CD4-positive, alpha-beta T cell (primary cell): ENCODE data around the gene CHPT1. TPM values are rescaled to one million over a fixed set of nuclear protein-coding genes. Genes with fewer than 3 reads are reported as not detected.
"Not testable (repeated sequence)": the region's sequence is repeated elsewhere in the genome, so short reads cannot be mapped to it uniquely, and the experiment has no call there.

Experiments
- ATAC-seq: fragments of 200-7000 bp; cut with Tn5 transposase; one replicate; pipeline ENCODE4 v1.10.0; 2022; ENCODE audit warnings: mild to moderate bottlenecking; ENCODE audit not compliant: poor library complexity
- CTCF ChIA-PET: fragments of 350-600 bp; sonication (Branson Sonifier 250); formaldehyde crosslinking; loops from one replicate; lab custom pipeline; 2021; ENCODE audit warnings: antibody characterized with exemption, inconsistent platforms; lab: Charles Lee
- POLR2A ChIA-PET: fragments of 350-600 bp; sonication (Branson Sonifier 250); formaldehyde crosslinking; loops from one replicate; lab custom pipeline; 2021; ENCODE audit warnings: antibody characterized with exemption, inconsistent platforms; lab: Charles Lee
- DNase-seq, 14 experiments: peaks; one replicate each; pipeline ENCODE4 v3.0.0-alpha.2; 2013 to 2020; ENCODE audit warnings: mixed read lengths in 2 of 14
- H3K27ac ChIP-seq, 2 donors: one replicate each; pipeline versions ENCODE4 v1.5.1 to v1.7.0; 2013; ENCODE audit warnings: low read length in 2 of 2, low read depth in 1 of 2, mild to moderate bottlenecking in 1 of 2
- H3K27me3 ChIP-seq, 2 experiments: 1 replicate in 1 of 2; 2 replicates in 1 of 2; pipeline versions ENCODE4 v1.6.1 to v1.7.0; 2013; ENCODE audit warnings: low read length in 2 of 2, control low read depth in 1 of 2, mild to moderate bottlenecking in 1 of 2, moderate library complexity in 1 of 2; ENCODE audit not compliant: insufficient read depth in 2 of 2, control insufficient read depth in 1 of 2
- H3K36me3 ChIP-seq: one replicate; pipeline ENCODE4 v1.6.1; 2013; ENCODE audit warnings: low read length, control low read depth; ENCODE audit not compliant: insufficient read depth
- H3K4me1 ChIP-seq: one replicate; pipeline ENCODE4 v1.6.1; 2013; ENCODE audit warnings: low read length, control low read depth; ENCODE audit not compliant: insufficient read depth
- H3K4me3 ChIP-seq: one replicate; pipeline ENCODE4 v1.5.1; 2013; ENCODE audit warnings: mild to moderate bottlenecking, low read length, moderate library complexity
- H3K9me3 ChIP-seq, 2 experiments: 1 replicate in 1 of 2; 2 replicates in 1 of 2; pipeline versions ENCODE4 v1.6.1 to v1.7.0; 2013; ENCODE audit warnings: low read length in 2 of 2, mild to moderate bottlenecking in 2 of 2, control low read depth in 1 of 2, moderate library complexity in 1 of 2; ENCODE audit not compliant: control insufficient read depth in 1 of 2, insufficient read depth in 1 of 2
- H3K27ac Mint-ChIP-seq: one replicate; pipeline ENCODE4 v1.8.0; 2020; ENCODE audit warnings: mixed read lengths
- H3K27me3 Mint-ChIP-seq: one replicate; pipeline ENCODE4 v1.8.0; 2021; ENCODE audit warnings: mixed read lengths
- H3K36me3 Mint-ChIP-seq: one replicate; pipeline ENCODE4 v1.8.0; 2021; ENCODE audit warnings: low read depth, mixed read lengths
- H3K4me1 Mint-ChIP-seq: one replicate; pipeline ENCODE4 v1.8.0; 2021; ENCODE audit warnings: low read depth, mixed read lengths
- H3K4me3 Mint-ChIP-seq: one replicate; pipeline ENCODE4 v1.8.0; 2020; ENCODE audit warnings: mild to moderate bottlenecking, mixed read lengths
- H3K9me3 Mint-ChIP-seq: one replicate; pipeline ENCODE4 v1.8.0; 2020; ENCODE audit warnings: mixed read lengths
- intact Hi-C, 2 experiments: fragments of 100-400 bp; cut with DNase I in 1 of 2; cut with micrococcal nuclease in 1 of 2; formaldehyde crosslinking; loops; one replicate each; pipeline versions ENCODE4 v1.15.1 to v1.9.0; 2023 to 2025; cut with DNase I, micrococcal nuclease
- total RNA-seq, 174 experiments: library from RNA in 2 of 174; stranded (reverse) in 2 of 174; gene quantifications; one replicate each; pipeline ENCODE4 v1.2.3 and lab custom pipeline; 2021 to 2026
- TF ChIP-seq, protein P1 (sequence below): fragments of 200-600 bp; IDR thresholded peaks from one replicate; pipeline ENCODE4 v1.8.0; 2022; ENCODE audit warnings: antibody characterized with exemption, mild to moderate bottlenecking

CHPT1 gene
- total RNA-seq, 2 experiments from 2014 or later: 10.8 to 11.9 TPM

DNA sequence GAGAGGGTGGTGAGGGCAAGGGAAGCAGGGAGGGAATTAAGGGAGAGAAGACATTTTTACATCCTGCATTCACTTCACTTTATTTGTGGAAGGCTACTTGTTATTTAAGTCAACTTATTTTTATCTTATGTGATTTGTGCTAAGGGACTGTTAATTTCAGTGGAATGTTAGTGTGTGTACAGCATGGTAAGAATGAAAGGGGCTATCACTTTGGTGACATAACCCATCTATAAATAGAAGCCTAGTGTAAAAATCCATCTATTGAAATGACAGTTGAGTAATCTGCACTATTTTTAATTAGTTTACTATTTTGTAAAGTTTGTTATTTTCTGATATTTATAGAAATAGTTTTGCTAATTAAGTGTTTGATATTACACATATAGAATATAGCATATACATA, 16.8 kb upstream of the CHPT1 start:
- no peaks in the 10 kb centered on the region for H3K27me3 ChIP-seq
- intact Hi-C loops: no loop called here
- ATAC-seq (no peak), DNase-seq (no peak)
- H3K27ac Mint-ChIP-seq: no peak overlapping the region
- no peak overlapping the region for H3K4me3 Mint-ChIP-seq
- no peaks in the 10 kb centered on the region for H3K4me1 Mint-ChIP-seq
- no peaks in the 10 kb centered on the region for H3K36me3 Mint-ChIP-seq
- ChIA-PET CTCF (no interaction called here), POLR2A (no interaction called here)
- no peak overlapping the region for H3K4me3 ChIP-seq
- H3K36me3 ChIP-seq: no peaks in the 10 kb centered on the region
- no peaks in the 10 kb centered on the region for H3K4me1 ChIP-seq
- TF ChIP-seq, protein P1, sequence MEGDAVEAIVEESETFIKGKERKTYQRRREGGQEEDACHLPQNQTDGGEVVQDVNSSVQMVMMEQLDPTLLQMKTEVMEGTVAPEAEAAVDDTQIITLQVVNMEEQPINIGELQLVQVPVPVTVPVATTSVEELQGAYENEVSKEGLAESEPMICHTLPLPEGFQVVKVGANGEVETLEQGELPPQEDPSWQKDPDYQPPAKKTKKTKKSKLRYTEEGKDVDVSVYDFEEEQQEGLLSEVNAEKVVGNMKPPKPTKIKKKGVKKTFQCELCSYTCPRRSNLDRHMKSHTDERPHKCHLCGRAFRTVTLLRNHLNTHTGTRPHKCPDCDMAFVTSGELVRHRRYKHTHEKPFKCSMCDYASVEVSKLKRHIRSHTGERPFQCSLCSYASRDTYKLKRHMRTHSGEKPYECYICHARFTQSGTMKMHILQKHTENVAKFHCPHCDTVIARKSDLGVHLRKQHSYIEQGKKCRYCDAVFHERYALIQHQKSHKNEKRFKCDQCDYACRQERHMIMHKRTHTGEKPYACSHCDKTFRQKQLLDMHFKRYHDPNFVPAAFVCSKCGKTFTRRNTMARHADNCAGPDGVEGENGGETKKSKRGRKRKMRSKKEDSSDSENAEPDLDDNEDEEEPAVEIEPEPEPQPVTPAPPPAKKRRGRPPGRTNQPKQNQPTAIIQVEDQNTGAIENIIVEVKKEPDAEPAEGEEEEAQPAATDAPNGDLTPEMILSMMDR: no peak
- no peaks in the 10 kb centered on the region for H3K27me3 Mint-ChIP-seq
- no peaks in the 10 kb centered on the region for H3K9me3 Mint-ChIP-seq
- no peak overlapping the region for H3K27ac ChIP-seq
- H3K9me3 ChIP-seq: no peaks in the 10 kb centered on the region

DNA sequence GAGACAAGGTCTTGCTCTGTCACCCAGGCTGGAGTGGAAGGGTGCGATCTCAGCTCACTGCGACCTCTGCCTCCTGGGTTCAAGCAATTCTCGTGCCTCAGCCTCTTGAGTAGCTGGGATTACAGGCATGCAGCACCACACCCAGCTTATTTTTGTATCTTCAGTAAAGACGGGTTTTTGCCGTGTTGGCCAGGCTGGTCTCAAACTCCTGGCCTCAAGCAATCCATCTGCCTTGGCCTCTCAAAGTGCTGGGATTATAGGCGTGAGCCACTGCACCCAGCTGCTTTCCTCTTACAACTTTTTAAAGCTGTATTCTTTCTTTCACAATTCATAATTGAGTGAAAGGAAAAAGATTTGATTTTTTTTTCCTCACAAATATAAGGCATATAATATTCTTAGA, 15.8 kb upstream of the CHPT1 start:
- ATAC-seq, H3K27me3 Mint-ChIP-seq, H3K27ac ChIP-seq, H3K27ac Mint-ChIP-seq, H3K27me3 ChIP-seq, intact Hi-C loops, H3K36me3 Mint-ChIP-seq, H3K4me3 Mint-ChIP-seq, H3K4me3 ChIP-seq, POLR2A ChIA-PET, H3K9me3 Mint-ChIP-seq, CTCF ChIA-PET, H3K4me1 ChIP-seq, H3K36me3 ChIP-seq, DNase-seq, H3K9me3 ChIP-seq, H3K4me1 Mint-ChIP-seq: not testable (repeated sequence)

DNA sequence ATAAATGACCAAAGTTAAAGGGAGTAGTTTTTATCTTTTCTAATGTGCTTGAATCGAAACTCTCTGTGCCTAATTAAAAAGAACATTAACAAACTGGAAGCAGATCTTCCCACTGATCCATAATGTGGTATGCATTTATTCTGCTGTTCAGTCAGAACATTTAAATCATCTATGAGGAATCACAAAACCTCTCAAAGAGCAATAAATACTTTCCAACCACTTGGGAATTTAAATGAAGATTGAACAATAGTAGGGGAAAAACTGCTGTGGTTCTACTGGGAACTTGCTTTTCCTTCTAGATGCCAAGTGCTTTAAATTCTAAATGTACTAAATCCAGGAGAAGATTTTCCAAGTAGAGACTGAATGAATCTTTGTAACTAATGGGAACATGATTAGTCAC, 12.3 kb upstream of the CHPT1 start:
- POLR2A ChIA-PET: no interaction called here
- TF ChIP-seq, protein P1: no peak
- ATAC-seq (no peak), DNase-seq (no peak)
- H3K27ac ChIP-seq: no peak overlapping the region
- H3K9me3 Mint-ChIP-seq: no peaks in the 10 kb centered on the region
- H3K9me3 ChIP-seq: no peaks in the 10 kb centered on the region
- H3K27me3 ChIP-seq: no peaks in the 10 kb centered on the region
- H3K4me1 ChIP-seq: no peaks in the 10 kb centered on the region
- H3K36me3 ChIP-seq: no peaks in the 10 kb centered on the region
- CTCF ChIA-PET: no interaction called here
- no peaks in the 10 kb centered on the region for H3K36me3 Mint-ChIP-seq
- no peaks in the 10 kb centered on the region for H3K4me1 Mint-ChIP-seq
- H3K4me3 ChIP-seq: no peak overlapping the region
- intact Hi-C loops: no loop called here
- no peak overlapping the region for H3K27ac Mint-ChIP-seq
- no peak overlapping the region for H3K4me3 Mint-ChIP-seq
- H3K27me3 Mint-ChIP-seq: no peaks in the 10 kb centered on the region

DNA sequence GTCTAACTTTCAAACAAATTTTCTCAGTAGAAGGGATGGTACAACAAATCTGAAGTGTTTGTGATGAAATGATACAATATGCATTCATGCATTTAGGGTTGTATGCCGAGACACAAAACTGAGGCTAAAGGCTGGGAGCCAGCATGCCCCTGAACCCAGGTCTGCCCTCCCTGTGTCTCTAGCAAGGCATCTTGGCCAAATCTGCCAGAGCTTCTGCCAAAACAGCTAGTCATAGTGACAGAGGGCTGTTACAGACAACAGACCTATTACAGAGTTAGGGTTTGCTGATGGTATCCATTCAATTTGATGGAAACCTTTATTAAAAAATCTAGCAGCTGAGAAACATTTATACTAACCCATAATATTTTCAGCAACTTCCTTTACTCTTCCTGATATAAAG, 11.3 kb upstream of the CHPT1 start:
- intact Hi-C loops: loop anchor here in 1 of 2 experiments (1.0 kb wide), 1 partner anchor 20 kb away; no protein-coding TSS in a partner anchor
- H3K4me1 Mint-ChIP-seq: no peaks in the 10 kb centered on the region
- POLR2A ChIA-PET: no interaction called here
- no peaks in the 10 kb centered on the region for H3K27me3 ChIP-seq
- TF ChIP-seq, protein P1: no peak
- H3K27ac Mint-ChIP-seq: no peak overlapping the region
- H3K36me3 ChIP-seq: no peaks in the 10 kb centered on the region
- no peaks in the 10 kb centered on the region for H3K36me3 Mint-ChIP-seq
- CTCF ChIA-PET: no interaction called here
- H3K9me3 Mint-ChIP-seq: no peaks in the 10 kb centered on the region
- ATAC-seq: no peak
- no peaks in the 10 kb centered on the region for H3K27me3 Mint-ChIP-seq
- H3K27ac ChIP-seq: no peak overlapping the region
- H3K4me3 ChIP-seq: no peak overlapping the region
- no peak for DNase-seq
- no peaks in the 10 kb centered on the region for H3K9me3 ChIP-seq
- H3K4me3 Mint-ChIP-seq: no peak overlapping the region
- no peaks in the 10 kb centered on the region for H3K4me1 ChIP-seq
